AG04450 (cell line): Measurements from ENCODE around the gene CFAP46. TPM values are rescaled to one million over a fixed set of nuclear protein-coding genes. Genes with fewer than 3 reads are reported as not detected.

ENCODE experiments used
- CTCF ChIA-PET: fragments of 300-600, 350-600 bp; formaldehyde crosslinking; extraction: SDS; loops from one replicate; lab custom pipeline; 2022; ENCODE audit warnings: antibody characterized with exemption, inconsistent platforms; lab: Charles Lee
- POLR2A ChIA-PET: fragments of 350-600 bp; formaldehyde crosslinking; extraction: SDS; loops from one replicate; lab custom pipeline; 2021; ENCODE audit warnings: antibody characterized with exemption, inconsistent platforms; lab: Yijun Ruan, JAX
- DNase-seq: peaks from one replicate; pipeline ENCODE4 v3.0.0-alpha.2; 2011; ENCODE audit warnings: low read depth, low spot score
- H3K27ac ChIP-seq: one replicate; pipeline ENCODE4 v1.5.1; 2012; ENCODE audit warnings: low read depth, low read length, control low read depth
- H3K27me3 ChIP-seq: one replicate; pipeline ENCODE4 v1.6.0; 2012; ENCODE audit warnings: low read length; ENCODE audit not compliant: control insufficient read depth, insufficient read depth
- H3K4me3 ChIP-seq: 2 replicates; pipeline ENCODE4 v1.5.1; 2011; ENCODE audit warnings: mild to moderate bottlenecking, low read depth, low read length, control low read depth
- H3K9me3 ChIP-seq: 2 replicates; pipeline ENCODE4 v1.5.1; 2012; ENCODE audit warnings: low read length; ENCODE audit not compliant: control insufficient read depth, insufficient read depth
- CTCF ChIP-seq: IDR thresholded peaks from 2 replicates; pipeline ENCODE4 v1.5.1; 2011; ENCODE audit warnings: low read depth, low read length, control low read depth, inconsistent platforms
- polyA plus RNA-seq: library from polyadenylated mRNA; depleted of rRNA; stranded (reverse); fragments of >200 nt; gene quantifications from 2 replicates; pipeline ENCODE4 v1.2.3, GENCODE V29; 2011

The CFAP46 gene
- polyA plus RNA-seq, 1 experiment, result 2.7 TPM

- CTCF ChIA-PET, result interaction anchor here (1.1 kb wide), 1 partner anchor 420 kb away, joined by 3 read pairs; no protein-coding TSS in a partner anchor
- DNase-seq, result no peak
- TF ChIP-seq CTCF, result no peak
- Histone ChIP-seq H3K9me3 (peaks cover 41% of the 10 kb centered on the region; the same call in 1 of the 2 replicates), H3K27me3 (no peaks in the 10 kb centered on the region), H3K4me3 (no peak overlapping the region), H3K27ac (no peak overlapping the region)
- POLR2A ChIA-PET, result no interaction called here
Observed at GRCh38 chr10:132909491-132910071, 32.8 kb downstream of the CFAP46 start.

- Histone ChIP-seq H3K4me3 (no peak overlapping the region), H3K27me3 (no peaks in the 10 kb centered on the region), H3K9me3 (peaks cover 41% of the 10 kb centered on the region; the same call in 1 of the 2 replicates), H3K27ac (no peak overlapping the region)
- TF ChIP-seq CTCF, result no peak
- ChIA-PET CTCF (interaction anchor here (1.1 kb wide), 1 partner anchor 421 kb away, joined by 3 read pairs; no protein-coding TSS in a partner anchor), POLR2A (no interaction called here)
- no peak for DNase-seq
Observed at GRCh38 chr10:132908621-132909295, 33.6 kb downstream of the CFAP46 start.

GRCh38 chr10:132907821-132908620, 34.3 kb downstream of the CFAP46 start:
- H3K27me3 ChIP-seq, result no peaks in the 10 kb centered on the region
- ChIA-PET CTCF (no interaction called here), POLR2A (no interaction called here)
- H3K27ac ChIP-seq, result no peak overlapping the region
- no peak for DNase-seq
- TF ChIP-seq CTCF, result no peak
- no peak overlapping the region for H3K4me3 ChIP-seq
- H3K9me3 ChIP-seq, result peaks cover 41% of the 10 kb centered on the region; the same call in 1 of the 2 replicates

- no peak overlapping the region for H3K4me3 ChIP-seq
- CTCF ChIA-PET, result no interaction called here
Observed at GRCh38 chr10:132906836-132907235, 35.5 kb downstream of the CFAP46 start.

More at GRCh38 chr10:132906836-132907235, 35.5 kb downstream of the CFAP46 start:
- Histone ChIP-seq H3K27me3 (peaks cover 6% of the 10 kb centered on the region), H3K9me3 (peaks cover 41% of the 10 kb centered on the region; the same call in 1 of the 2 replicates), H3K27ac (no peak overlapping the region)
- TF ChIP-seq CTCF, result no peak
- DNase-seq, result no peak
- POLR2A ChIA-PET, result no interaction called here
